ENCODE data around the gene ITGB1BP1. TPM values are rescaled to one million over a fixed set of nuclear protein-coding genes. Genes with fewer than 3 reads are reported as not detected.

ITGB1BP1 gene
- total RNA-seq, 2 experiments from 2014 or later = 24.4 to 25.0 TPM

- Mint-ChIP-seq H3K4me3 (no peak overlapping the region), H3K27ac (no peak overlapping the region), H3K27me3 (no peaks in the 10 kb centered on the region), H3K4me1 (ENCODE audit: low read depth) (peaks cover 39% of the 10 kb centered on the region), H3K9me3 (no peaks in the 10 kb centered on the region), H3K36me3 (ENCODE audit: low read depth) (peaks cover 47% of the 10 kb centered on the region)
- peaks cover 41% of the 10 kb centered on the region for H3K36me3 ChIP-seq (ENCODE audit: insufficient read depth, low read length)
- no peaks in the 10 kb centered on the region for H3K9me3 ChIP-seq (ENCODE audit: control insufficient read depth in 1 of 2, insufficient read depth in 1 of 2, low read length in 2 of 2)
- intact Hi-C loops (cut with DNase I, micrococcal nuclease) = no loop called here
- ATAC-seq (ENCODE audit: poor library complexity) (no peak), DNase-seq (no peak)
- H3K4me1 ChIP-seq (ENCODE audit: insufficient read depth, low read length) = peaks cover 21% of the 10 kb centered on the region
- H3K27ac ChIP-seq (ENCODE audit: low read depth in 1 of 2, low read length in 2 of 2) = no peak overlapping the region
- H3K4me3 ChIP-seq (ENCODE audit: low read length) = no peak overlapping the region
- TF ChIP-seq CTCF (IDR thresholded peaks at IDR 0.05) = no peak
- POLR2A ChIA-PET = no interaction called here
- no peaks in the 10 kb centered on the region for H3K27me3 ChIP-seq (ENCODE audit: control insufficient read depth in 1 of 2, insufficient read depth in 2 of 2, low read length in 2 of 2)
- CTCF ChIA-PET = no interaction called here
Observed at GRCh38 chr2:9416962-9417316, 6.4 kb downstream of the ITGB1BP1 start.

DNA sequence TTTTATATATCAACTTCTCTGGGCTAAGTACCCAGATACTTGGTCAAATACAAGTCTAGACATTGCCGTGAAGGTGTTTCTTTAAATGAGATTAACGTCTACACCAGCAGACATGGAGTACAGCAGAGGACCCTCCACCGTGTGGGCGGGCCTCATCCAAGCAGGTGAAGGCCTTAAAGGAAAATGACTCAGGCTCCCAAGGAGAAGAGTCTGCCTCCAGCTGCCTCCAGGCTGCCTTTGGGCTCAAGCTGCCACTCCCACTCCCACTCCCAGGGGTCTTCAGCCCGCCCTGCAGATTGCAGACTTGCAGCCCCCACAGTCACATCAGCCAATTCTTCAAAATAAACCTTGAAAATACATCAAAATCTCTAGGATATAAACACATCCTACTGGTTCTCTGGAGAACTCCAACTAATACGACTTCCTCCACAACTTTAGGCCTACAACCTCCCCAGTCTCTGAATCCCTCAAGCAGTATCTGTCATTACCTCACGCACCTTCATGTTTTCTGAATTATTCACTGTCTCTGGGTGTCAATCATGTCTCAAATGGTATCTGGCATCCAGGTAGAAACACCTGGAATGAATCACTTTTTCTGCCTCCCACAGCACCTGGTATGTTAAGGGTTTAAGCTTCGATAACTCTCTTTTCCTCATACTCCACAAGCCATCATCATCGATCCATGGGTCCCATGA is 6.9 kb downstream of the ITGB1BP1 start:
- Histone ChIP-seq H3K36me3 (ENCODE audit: insufficient read depth, low read length) (peaks cover 41% of the 10 kb centered on the region), H3K9me3 (ENCODE audit: control insufficient read depth in 1 of 2, insufficient read depth in 1 of 2, low read length in 2 of 2) (no peaks in the 10 kb centered on the region), H3K4me1 (ENCODE audit: insufficient read depth, low read length) (peaks cover 16% of the 10 kb centered on the region), H3K27me3 (ENCODE audit: control insufficient read depth in 1 of 2, insufficient read depth in 2 of 2, low read length in 2 of 2) (no peaks in the 10 kb centered on the region), H3K27ac (ENCODE audit: low read depth in 1 of 2, low read length in 2 of 2) (no peak overlapping the region), H3K4me3 (ENCODE audit: low read length) (no peak overlapping the region)
- ATAC-seq (ENCODE audit: poor library complexity) = no peak
- H3K4me3 Mint-ChIP-seq = no peak overlapping the region
- H3K27me3 Mint-ChIP-seq = no peaks in the 10 kb centered on the region
- ChIA-PET CTCF (no interaction called here), POLR2A (no interaction called here)
- H3K36me3 Mint-ChIP-seq (ENCODE audit: low read depth) = peaks cover 49% of the 10 kb centered on the region
- H3K27ac Mint-ChIP-seq = no peak overlapping the region
- H3K9me3 Mint-ChIP-seq = no peaks in the 10 kb centered on the region
- intact Hi-C loops (cut with DNase I, micrococcal nuclease) = no loop called here
- H3K4me1 Mint-ChIP-seq (ENCODE audit: low read depth) = peaks cover 34% of the 10 kb centered on the region
- TF ChIP-seq CTCF (IDR thresholded peaks at IDR 0.05) = no peak
- DNase-seq = no peak

DNA sequence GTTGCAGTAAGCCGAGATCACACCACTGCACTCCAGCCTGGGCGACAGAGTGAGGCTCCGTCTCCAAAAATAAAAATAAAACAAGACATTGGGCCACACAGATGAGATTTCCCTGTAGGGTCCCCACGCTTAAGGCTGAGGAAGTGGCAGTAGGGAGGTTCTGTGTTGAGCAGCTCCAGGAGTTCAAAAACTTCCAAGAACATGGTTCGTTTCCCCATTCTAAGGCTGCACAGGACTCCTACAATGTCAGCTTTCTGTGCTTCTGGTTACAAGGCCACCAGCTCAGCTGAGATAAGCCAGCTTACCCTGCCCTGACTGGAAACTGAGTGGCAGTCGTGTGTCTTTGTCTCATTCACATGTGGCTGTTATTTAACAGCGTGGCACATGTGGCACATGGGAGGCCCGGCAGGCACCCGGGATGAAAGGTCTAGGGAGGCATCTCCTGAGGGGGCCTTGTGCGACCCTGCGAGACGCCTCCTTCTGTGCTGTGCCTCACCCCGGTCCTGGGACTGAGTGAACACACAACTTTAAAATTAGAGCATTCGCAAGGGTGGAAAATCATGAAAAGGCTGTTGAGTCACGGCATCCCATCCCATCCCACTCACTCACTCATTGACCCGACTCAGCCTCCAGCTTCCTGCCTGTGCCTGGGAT is 7.7 kb downstream of the ITGB1BP1 start:
- no peak for TF ChIP-seq CTCF (IDR thresholded peaks at IDR 0.05)
- DNase-seq (no peak), ATAC-seq (ENCODE audit: poor library complexity) (no peak)
- peaks cover 57% of the 10 kb centered on the region for H3K36me3 Mint-ChIP-seq (ENCODE audit: low read depth)
- Histone ChIP-seq H3K9me3 (ENCODE audit: control insufficient read depth in 1 of 2, insufficient read depth in 1 of 2, low read length in 2 of 2) (no peaks in the 10 kb centered on the region), H3K4me3 (ENCODE audit: low read length) (no peak overlapping the region), H3K36me3 (ENCODE audit: insufficient read depth, low read length) (peaks cover 43% of the 10 kb centered on the region), H3K27me3 (ENCODE audit: control insufficient read depth in 1 of 2, insufficient read depth in 2 of 2, low read length in 2 of 2) (no peaks in the 10 kb centered on the region), H3K27ac (ENCODE audit: low read depth in 1 of 2, low read length in 2 of 2) (no peak overlapping the region), H3K4me1 (ENCODE audit: insufficient read depth, low read length) (peaks cover 13% of the 10 kb centered on the region)
- ChIA-PET POLR2A (no interaction called here), CTCF (no interaction called here)
- intact Hi-C loops (cut with DNase I, micrococcal nuclease) = no loop called here
- no peak overlapping the region for H3K4me3 Mint-ChIP-seq
- no peak overlapping the region for H3K27ac Mint-ChIP-seq
- H3K9me3 Mint-ChIP-seq = no peaks in the 10 kb centered on the region
- no peaks in the 10 kb centered on the region for H3K27me3 Mint-ChIP-seq
- H3K4me1 Mint-ChIP-seq (ENCODE audit: low read depth) = peaks cover 32% of the 10 kb centered on the region
